NCI-H1694 treated with DMSO at 0.1 percent for 48 hours (cell line): ENCODE data around the gene NRG2.

Source experiments
- DNase-seq: peaks from one replicate; lab custom pipeline; 2025; lab: John Stamatoyannopoulos, UW

The NRG2 gene

GRCh38 chr5:139855946-139856540, 187.1 kb downstream of the NRG2 start:
- no peak for DNase-seq

- DNase-seq, result no peak
Observed at GRCh38 chr5:139855451-139855850, 187.6 kb downstream of the NRG2 start.

GRCh38 chr5:139854953-139855352, 188.1 kb downstream of the NRG2 start:
- no peak for DNase-seq

DNA sequence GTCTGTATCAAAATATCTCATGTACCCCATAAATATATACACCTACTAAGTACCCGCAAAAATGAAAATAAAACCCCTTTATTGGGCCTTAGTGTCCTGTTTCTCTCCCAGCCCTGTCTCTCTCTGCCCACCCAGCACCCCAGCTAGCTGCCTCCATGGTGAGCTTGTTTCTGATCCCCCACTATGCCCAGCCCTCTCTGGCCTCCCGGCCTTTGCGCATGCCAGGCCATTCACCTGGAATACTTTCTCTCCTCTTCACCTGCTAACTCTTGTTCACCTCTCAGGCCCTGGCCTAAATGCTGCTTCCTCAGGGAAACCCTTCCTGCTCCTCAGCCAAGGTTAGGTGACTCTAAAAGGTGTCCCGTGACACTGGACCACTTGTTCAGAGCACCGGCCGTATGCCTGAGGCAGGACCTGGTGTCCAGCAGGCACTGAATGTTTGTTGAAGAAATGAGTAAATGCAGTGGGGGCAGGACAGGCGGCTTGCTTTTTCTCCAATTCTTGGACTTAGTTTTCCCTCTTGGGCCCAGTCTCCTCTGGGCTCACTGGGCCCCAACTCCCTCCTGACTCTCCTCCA, 189.0 kb downstream of the NRG2 start:
- DNase-seq, result no peak

DNA sequence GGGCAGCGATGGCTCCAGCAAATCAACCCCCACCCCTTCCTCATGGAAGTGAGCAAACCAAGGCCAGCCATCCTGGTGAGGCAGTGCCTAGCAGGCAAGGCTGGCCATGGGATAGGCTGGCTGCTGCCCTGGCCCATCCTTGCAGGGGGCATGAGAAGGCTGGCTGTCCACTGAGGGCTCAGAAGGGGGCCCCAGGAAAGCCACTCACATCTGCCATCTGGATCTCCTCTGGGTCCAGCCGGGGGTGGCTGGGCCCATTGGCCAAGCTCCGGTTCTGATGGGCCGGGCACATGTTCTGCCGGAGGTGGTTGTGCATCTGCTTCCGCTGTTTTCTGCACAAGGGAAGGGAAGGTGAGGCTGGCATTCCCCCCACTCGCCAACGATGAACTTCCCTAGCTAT, 190.4 kb downstream of the NRG2 start:
- no peak for DNase-seq

- no peak for DNase-seq
Observed at GRCh38 chr5:139851558-139851957, 191.5 kb downstream of the NRG2 start.

DNA sequence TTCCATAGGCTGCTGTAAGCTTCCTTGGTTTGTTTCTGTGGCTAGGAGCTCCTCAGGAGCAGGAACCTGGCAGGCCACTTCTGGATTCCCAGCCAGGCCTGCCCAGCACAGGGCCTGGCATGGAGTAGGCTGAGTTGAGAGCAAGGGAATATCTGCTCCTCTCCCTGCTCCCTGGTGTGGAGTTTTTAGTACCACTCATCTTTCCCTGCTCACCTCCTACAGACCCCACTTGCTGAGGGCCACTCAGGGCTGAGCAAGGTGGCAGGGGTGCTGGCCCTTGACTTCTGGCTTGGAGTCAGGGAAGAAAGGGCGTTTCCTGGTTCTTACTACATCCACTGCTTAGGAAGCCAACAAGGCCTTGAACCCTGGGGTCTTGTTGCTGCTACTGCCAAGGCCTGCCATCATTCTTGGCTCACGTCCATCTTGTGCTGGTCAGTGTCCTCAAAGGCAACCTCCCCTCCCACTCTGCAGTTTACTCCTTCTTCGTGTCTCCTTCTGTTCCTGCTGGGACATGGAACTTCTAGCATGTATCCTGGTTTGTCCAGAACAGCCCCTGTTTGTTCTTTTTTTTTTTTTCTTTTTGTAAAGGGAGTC, 192.6 kb downstream of the NRG2 start:
- DNase-seq, result no peak

GRCh38 chr5:139849942-139850341, 193.2 kb downstream of the NRG2 start:
- DNase-seq, result no peak

DNA sequence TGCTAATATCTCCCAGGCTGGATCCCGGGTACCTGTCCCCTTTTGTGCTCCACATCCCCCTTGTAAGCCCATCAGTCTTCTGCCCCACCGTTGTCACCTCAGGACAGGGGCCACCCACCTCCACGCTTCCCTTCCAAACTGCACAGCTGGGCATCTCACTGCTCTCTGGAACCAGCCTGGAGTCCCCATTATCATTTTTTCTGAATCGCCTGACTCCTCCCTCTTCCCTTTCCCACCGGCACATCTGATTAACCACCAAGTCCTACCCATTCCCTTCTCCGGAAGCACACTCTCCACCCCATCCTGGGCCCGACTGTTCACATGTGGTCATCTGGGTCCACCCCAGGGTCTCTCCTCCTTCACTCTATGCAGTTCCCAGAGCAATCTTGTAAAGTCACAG, 193.6 kb downstream of the NRG2 start:
- no peak for DNase-seq

DNA sequence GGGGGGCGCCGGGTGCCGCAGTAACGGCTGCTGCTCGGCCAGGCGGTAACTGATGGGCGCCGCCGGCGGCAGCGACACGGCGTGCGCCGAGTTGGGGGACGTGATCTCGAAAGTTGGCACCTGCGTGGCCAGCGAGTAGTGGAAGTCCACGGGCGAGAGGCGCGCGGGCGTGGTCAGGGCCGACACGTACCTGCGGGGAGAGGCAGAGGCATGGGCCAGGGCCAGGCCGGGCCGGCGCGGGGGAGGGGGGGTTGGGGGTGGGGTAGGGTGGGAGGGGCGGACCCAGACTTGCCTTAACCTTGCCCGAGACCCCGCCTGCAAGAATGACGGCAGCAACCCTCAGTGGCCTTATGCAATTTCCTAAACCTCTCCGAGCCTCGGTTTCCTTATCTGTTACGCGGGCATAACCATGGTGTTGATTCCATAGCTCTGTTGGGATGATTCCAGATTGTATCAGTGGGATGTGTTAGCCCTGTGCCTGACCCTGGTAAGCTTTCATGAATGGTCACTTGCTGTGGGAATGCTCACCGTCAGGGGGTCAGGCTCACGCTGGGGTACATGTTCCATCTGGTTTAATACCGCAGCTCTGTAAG, 194.5 kb downstream of the NRG2 start:
- no peak for DNase-seq

GRCh38 chr5:139847790-139848507, 195.2 kb downstream of the NRG2 start:
- DNase-seq, result peak; percentile 19

GRCh38 chr5:139847091-139847490, 196.0 kb downstream of the NRG2 start:
- no peak for DNase-seq

DNA sequence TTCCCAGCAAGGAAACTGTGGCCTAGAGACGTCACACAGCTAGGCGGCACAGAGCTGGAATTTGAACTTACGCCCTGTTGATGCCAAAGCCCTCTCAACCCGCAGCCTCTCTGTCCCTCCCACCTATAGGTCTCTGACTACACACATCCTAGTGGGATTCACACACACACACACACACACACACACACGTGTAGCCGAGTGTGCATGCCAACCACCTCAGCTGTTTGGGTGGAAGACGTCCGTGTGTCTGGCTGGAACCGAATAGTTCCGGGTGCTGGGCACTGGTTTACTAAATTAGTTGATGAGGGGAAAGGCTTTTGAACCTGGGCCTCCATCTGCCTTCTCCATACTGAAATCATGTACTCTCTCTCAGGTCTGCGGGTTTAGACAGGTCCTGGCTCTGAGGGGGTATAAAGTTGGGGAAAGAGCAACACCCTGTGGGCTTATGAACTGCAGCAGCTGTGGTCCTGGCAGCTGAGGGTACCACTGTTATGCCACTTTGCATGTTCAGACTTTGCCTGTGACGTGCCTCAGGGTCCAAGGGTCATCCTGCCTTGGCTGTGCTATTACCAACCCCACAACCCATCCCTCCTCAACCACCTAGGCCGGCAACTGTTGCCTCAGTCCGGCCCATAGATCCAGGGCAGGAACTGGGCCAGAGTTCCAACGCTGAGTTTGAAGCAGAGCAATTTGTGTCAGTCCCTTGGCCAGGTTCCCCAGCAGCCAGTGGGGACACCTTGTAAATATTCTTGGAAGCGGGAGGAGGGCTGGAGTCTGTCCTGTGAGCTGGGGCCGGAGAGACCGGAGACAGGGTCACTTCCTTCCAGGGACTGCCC, 197.0 kb downstream of the NRG2 start:
- DNase-seq, result no peak

DNA sequence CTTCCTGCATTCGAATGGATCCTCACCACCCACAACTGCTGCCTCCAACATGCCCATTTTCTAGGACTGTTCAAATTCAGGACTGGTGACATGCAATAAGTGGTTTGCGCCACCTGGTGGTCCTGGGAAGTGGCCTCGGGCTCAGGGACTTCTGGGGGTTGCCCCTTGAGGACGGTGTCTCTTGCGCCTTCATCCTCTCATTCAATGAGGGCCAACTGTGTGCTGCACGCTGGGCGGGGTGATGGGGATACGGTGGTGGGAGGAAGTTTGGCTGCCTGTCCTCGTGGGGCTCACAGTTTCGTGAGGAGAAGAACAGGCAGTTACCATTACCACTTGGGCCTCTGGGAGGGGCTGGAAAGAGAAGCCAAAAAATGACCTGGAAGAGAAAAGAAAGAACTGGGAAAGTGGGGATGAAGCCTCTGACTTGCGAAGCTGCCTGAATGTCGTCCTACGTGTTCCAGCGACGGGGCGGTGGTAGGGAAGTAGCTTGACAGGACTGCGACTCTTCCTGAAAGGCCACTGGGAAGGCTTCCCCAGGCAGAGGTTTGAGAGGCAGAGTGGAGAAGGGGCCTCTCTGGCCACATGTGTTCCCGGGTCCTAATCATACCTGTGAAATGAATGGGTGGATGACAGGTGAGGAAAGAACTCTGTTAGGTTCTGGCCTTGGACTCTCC, 198.5 kb downstream of the NRG2 start:
- DNase-seq, result peak; percentile 60

- no peak for DNase-seq
Observed at GRCh38 chr5:139843991-139844390, 199.1 kb downstream of the NRG2 start.

DNA sequence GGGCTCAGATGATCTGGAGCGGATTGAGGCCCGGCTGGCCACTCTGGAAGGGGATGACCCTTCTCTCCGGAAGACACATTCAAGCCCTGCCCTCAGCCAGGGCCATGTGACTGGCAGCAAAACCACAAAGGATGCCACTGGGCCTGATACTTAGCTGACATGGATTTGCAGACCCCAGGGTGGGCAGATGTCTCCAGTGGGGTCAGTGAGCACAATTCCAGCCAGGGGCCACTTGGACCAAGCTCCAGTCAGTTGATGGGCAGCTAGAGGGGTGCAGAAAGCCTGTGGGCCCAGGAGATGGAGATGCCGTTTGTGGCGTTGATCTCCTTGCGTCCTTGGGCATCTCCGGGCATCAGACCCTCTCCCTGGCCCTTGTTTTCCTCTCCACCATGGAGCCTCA, 200.8 kb downstream of the NRG2 start:
- no peak for DNase-seq

DNA sequence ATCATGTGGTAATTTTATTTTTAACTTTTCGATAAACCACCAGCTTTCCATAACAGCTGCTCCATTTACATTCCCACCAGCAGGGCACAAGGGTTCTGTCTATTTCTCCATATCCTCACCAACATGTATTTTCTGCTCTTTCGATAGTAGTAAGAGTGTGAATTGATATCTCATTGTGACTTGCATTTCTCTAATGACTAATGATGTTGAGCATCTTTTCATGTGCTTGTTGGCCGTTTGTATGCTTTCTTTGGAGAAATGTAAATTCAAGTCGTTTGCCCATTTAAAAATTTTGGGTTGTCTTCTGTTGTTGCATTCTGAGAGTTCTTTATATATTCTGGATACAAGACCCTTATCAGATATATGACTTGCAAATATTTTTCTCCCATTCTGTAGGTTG, 201.6 kb downstream of the NRG2 start:
- no peak for DNase-seq

- DNase-seq, result no peak
Observed at GRCh38 chr5:139839918-139840317, 203.2 kb downstream of the NRG2 start.

DNA sequence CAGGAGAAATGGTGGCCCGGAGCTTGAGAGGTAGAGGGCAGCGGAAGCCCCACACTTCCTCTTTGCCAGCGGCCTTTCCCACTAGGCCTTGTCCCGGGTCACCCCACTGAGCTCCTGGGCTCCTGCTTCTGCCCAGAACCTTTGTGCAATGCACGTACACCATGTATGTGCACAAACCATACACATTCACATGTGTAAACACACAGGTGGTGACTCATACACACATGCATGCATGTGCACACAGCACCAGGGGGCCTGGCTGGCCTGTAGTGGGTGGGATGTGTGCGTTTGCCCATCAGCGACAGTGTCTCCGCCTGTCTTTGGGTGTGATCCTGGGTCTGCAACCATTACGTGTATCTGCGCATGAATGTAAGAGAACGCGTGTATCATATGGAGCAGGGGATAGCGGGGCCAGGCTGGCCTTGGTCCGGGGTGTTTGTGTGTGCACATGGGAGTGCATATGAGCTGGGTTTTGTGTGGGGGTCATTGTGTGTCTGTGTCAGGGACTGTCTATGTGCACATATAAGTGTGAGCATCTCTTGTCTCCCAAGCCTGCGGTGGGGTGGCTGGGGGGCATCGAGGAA, 203.8 kb downstream of the NRG2 start:
- DNase-seq, result no peak

- DNase-seq, result no peak
Observed at GRCh38 chr5:139838381-139839197, 204.5 kb downstream of the NRG2 start.
